ENCODE measurements around the gene TDRD1.

Gene TDRD1

DNA sequence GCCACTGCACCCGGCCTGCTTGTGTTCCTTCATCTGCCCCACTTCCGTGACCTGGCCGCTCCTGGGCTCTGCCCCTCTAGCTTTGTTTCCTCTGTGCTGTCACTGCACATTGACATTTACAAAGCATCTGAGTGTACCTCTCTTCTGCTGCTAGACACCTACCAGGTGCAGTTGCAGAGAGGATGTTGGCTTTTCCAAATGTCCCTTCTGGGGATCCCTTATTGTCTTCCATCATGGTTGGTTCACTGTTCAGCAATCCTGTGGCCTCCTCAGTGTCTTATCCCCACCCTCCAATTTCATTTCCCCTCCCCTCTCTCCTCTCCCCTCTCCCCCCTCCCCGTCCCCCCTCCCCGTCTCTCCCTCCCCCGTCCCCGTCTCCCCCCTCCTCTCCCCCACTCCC lies 73.7 kb downstream of the TDRD1 start:
- no peak for TF ChIP-seq CEBPB (IDR thresholded peaks at IDR 0.05)
- TF ChIP-seq, protein P1, sequence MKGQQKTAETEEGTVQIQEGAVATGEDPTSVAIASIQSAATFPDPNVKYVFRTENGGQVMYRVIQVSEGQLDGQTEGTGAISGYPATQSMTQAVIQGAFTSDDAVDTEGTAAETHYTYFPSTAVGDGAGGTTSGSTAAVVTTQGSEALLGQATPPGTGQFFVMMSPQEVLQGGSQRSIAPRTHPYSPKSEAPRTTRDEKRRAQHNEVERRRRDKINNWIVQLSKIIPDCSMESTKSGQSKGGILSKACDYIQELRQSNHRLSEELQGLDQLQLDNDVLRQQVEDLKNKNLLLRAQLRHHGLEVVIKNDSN (IDR thresholded peaks at IDR 0.05): no peak
- no peak for TF ChIP-seq TCF12 (IDR thresholded peaks at IDR 0.05; ENCODE audit: low read depth)
- no peak for TF ChIP-seq NFIC (IDR thresholded peaks at IDR 0.05)
- no peak for TF ChIP-seq RAD21 (IDR thresholded peaks at IDR 0.05; ENCODE audit: low read depth)
- TF ChIP-seq, protein P2, sequence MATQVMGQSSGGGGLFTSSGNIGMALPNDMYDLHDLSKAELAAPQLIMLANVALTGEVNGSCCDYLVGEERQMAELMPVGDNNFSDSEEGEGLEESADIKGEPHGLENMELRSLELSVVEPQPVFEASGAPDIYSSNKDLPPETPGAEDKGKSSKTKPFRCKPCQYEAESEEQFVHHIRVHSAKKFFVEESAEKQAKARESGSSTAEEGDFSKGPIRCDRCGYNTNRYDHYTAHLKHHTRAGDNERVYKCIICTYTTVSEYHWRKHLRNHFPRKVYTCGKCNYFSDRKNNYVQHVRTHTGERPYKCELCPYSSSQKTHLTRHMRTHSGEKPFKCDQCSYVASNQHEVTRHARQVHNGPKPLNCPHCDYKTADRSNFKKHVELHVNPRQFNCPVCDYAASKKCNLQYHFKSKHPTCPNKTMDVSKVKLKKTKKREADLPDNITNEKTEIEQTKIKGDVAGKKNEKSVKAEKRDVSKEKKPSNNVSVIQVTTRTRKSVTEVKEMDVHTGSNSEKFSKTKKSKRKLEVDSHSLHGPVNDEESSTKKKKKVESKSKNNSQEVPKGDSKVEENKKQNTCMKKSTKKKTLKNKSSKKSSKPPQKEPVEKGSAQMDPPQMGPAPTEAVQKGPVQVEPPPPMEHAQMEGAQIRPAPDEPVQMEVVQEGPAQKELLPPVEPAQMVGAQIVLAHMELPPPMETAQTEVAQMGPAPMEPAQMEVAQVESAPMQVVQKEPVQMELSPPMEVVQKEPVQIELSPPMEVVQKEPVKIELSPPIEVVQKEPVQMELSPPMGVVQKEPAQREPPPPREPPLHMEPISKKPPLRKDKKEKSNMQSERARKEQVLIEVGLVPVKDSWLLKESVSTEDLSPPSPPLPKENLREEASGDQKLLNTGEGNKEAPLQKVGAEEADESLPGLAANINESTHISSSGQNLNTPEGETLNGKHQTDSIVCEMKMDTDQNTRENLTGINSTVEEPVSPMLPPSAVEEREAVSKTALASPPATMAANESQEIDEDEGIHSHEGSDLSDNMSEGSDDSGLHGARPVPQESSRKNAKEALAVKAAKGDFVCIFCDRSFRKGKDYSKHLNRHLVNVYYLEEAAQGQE (IDR thresholded peaks at IDR 0.05; ENCODE audit: low read depth): no peak

DNA sequence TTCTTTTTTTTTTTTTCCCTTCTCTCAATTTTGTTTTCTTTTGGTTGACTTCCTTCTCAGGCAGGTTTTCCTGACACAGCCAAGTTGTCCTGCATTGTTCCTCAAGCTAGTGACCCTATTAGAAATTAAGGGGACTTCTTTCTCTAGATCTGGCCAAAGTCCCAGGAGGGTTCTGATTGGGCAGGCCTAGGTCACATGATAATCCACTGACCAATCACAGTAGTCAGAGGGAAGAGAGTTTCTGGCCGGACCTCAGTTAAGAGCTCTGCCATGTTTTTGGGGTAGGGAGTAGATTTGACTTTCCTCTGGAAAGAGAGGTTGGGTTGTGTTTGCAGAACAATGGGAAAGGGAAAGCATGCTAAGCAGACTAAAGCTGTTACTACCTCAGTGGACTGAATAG lies 76.1 kb downstream of the TDRD1 start:
- TF ChIP-seq, protein P1 (IDR thresholded peaks at IDR 0.05): peak; percentile 71; the same call in 1 of the 2 replicates
- TF ChIP-seq, protein P2 (IDR thresholded peaks at IDR 0.05; ENCODE audit: low read depth): no peak

DNA sequence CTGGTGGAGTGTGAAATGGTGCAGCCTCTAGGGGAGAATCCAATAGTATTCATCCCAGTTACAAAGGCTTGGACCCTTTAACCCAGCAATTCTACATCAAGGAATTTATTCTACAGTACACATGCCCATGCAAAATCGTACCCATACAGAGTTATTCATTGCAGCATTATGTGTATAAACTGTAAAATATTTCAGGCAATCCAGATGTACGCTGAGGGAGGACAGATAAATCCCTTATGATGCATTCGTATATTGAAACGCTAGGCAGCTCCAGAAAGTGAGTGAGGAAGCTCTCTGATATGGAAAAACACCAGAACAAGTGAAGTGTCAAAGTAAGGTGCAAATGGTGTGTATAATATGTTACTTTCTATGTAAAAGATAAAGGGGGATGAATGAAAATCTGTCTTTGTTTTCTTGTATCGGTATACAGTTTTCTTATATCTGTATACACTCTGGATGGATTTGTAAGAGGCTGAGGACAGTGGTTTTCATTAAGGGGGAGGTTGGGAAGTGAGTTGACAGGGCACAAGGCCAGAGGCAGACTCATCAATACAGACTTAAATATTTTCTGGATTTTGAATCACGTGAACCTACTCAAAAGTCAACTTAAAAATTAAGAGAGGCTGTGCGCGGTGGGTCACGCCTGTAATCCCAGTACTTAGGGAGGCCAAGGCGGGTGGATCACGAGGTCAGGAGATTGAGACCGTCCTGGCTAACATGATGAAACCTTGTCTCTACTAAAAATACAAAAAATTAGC lies 77.0 kb downstream of the TDRD1 start:
- TF ChIP-seq EGR1 (IDR thresholded peaks at IDR 0.05) (no peak), TAF1 (IDR thresholded peaks at IDR 0.05; ENCODE audit: low read depth) (no peak), YY1 (IDR thresholded peaks at IDR 0.05; ENCODE audit: low read depth) (no peak), TCF12 (IDR thresholded peaks at IDR 0.05; ENCODE audit: low read depth) (no peak), TEAD4 (IDR thresholded peaks at IDR 0.05) (no peak), EP300 (IDR thresholded peaks at IDR 0.05; ENCODE audit: borderline replicate concordance) (no peak), NFIC (IDR thresholded peaks at IDR 0.05) (no peak), CEBPB (IDR thresholded peaks at IDR 0.05) (no peak), FOXM1 (IDR thresholded peaks at IDR 0.05; ENCODE audit: borderline replicate concordance, low read depth) (no peak), RAD21 (IDR thresholded peaks at IDR 0.05; ENCODE audit: low read depth) (no peak), CREB1 (IDR thresholded peaks at IDR 0.05; ENCODE audit: low read depth) (no peak), ZBTB7A (IDR thresholded peaks at IDR 0.05; ENCODE audit: low read depth) (no peak)
- TF ChIP-seq, protein P1 (IDR thresholded peaks at IDR 0.05): no peak
- TF ChIP-seq, protein P2 (IDR thresholded peaks at IDR 0.05; ENCODE audit: low read depth): no peak
- TF ChIP-seq, protein P3, sequence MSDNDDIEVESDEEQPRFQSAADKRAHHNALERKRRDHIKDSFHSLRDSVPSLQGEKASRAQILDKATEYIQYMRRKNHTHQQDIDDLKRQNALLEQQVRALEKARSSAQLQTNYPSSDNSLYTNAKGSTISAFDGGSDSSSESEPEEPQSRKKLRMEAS (IDR thresholded peaks at IDR 0.05): no peak

DNA sequence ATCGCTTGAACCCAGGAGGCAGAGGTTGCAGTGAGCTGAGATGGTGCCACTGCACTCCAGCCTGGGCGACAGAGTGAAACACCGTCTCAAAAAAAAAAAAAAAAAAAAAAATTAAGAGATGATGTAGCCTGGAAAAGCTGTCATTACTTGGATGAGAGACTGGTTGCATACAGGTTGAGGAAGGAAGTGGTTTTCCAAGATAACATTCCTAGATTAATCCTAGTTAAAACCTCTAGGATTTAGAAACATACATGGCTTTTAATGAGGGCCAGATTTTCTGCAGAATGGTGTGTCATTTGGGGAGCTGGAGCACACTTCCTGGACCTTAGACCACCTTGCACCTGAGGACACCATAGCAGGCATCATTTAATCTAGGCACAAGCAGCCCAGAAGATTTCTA lies 77.7 kb downstream of the TDRD1 start:
- TF ChIP-seq EGR1 (IDR thresholded peaks at IDR 0.05) (no peak), RAD21 (IDR thresholded peaks at IDR 0.05; ENCODE audit: low read depth) (no peak)

DNA sequence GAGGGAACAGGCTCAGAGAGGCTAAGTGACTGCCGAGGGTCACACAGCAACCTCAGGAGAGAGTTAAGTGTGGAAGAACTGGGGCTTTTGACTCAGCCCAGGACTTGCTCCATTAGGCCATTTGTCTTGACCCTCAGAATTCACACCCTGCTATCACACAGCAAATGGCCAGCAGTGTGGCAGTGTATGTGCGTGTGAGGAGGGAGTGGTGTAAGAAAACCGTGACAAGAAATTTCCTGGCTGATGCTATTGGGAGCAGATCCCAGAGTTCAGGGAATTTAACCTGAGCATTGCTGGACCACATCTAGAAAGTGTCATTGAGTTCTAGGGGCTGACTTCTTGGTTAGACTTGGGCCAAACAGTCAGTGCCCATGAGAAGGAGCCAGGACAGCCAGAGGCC lies 78.3 kb downstream of the TDRD1 start:
- TF ChIP-seq RAD21 (IDR thresholded peaks at IDR 0.05; ENCODE audit: low read depth): no peak
- TF ChIP-seq CEBPB (IDR thresholded peaks at IDR 0.05): no peak
- no peak for TF ChIP-seq NFIC (IDR thresholded peaks at IDR 0.05)
- TF ChIP-seq EP300 (IDR thresholded peaks at IDR 0.05; ENCODE audit: borderline replicate concordance): no peak
- TF ChIP-seq, protein P3 (IDR thresholded peaks at IDR 0.05): no peak
- TF ChIP-seq, protein P1 (IDR thresholded peaks at IDR 0.05): no peak
- no peak for TF ChIP-seq EGR1 (IDR thresholded peaks at IDR 0.05)
- TF ChIP-seq, protein P2 (IDR thresholded peaks at IDR 0.05; ENCODE audit: low read depth): no peak
- TF ChIP-seq YY1 (IDR thresholded peaks at IDR 0.05; ENCODE audit: low read depth): no peak
- TF ChIP-seq TEAD4 (IDR thresholded peaks at IDR 0.05): no peak
- no peak for TF ChIP-seq TCF12 (IDR thresholded peaks at IDR 0.05; ENCODE audit: low read depth)
- no peak for TF ChIP-seq CREB1 (IDR thresholded peaks at IDR 0.05; ENCODE audit: low read depth)
- no peak for TF ChIP-seq FOXM1 (IDR thresholded peaks at IDR 0.05; ENCODE audit: borderline replicate concordance, low read depth)
- no peak for TF ChIP-seq TAF1 (IDR thresholded peaks at IDR 0.05; ENCODE audit: low read depth)
- TF ChIP-seq ZBTB7A (IDR thresholded peaks at IDR 0.05; ENCODE audit: low read depth): no peak

Measured in Ishikawa (cell line).